ENCODE data around the gene CHRM4. TPM values are rescaled to one million over a fixed set of nuclear protein-coding genes. Genes with fewer than 3 reads are reported as not detected.

The CHRM4 gene
- total RNA-seq, 2 donors from 2014 or later: 1.8 TPM; not detected in 1

- ATAC-seq (ENCODE audit: insufficient number of reproducible peaks, low FRiP score, low read depth) (no peak), DNase-seq (ENCODE audit: low spot score) (no peak)
- peaks cover 28% of the 10 kb centered on the region for H3K36me3 ChIP-seq
- H3K27ac ChIP-seq: no peak overlapping the region
- TF ChIP-seq, protein P1, sequence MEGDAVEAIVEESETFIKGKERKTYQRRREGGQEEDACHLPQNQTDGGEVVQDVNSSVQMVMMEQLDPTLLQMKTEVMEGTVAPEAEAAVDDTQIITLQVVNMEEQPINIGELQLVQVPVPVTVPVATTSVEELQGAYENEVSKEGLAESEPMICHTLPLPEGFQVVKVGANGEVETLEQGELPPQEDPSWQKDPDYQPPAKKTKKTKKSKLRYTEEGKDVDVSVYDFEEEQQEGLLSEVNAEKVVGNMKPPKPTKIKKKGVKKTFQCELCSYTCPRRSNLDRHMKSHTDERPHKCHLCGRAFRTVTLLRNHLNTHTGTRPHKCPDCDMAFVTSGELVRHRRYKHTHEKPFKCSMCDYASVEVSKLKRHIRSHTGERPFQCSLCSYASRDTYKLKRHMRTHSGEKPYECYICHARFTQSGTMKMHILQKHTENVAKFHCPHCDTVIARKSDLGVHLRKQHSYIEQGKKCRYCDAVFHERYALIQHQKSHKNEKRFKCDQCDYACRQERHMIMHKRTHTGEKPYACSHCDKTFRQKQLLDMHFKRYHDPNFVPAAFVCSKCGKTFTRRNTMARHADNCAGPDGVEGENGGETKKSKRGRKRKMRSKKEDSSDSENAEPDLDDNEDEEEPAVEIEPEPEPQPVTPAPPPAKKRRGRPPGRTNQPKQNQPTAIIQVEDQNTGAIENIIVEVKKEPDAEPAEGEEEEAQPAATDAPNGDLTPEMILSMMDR (IDR thresholded peaks at IDR 0.05): no peak
- no peaks in the 10 kb centered on the region for H3K27me3 ChIP-seq (replicated peaks; ENCODE audit: insufficient read depth)
- peaks cover 0 to 6% of the 10 kb centered on the region in 2 donors for H3K4me1 ChIP-seq (ENCODE audit: control insufficient read depth in 1 of 2, low read depth in 2 of 2)
- no peaks in the 10 kb centered on the region for H3K9me3 ChIP-seq
- H3K4me3 ChIP-seq: no peak overlapping the region
These were observed 13.0 kb upstream of the CHRM4 start for GRCh38 chr11:46404476-46405017.

DNA sequence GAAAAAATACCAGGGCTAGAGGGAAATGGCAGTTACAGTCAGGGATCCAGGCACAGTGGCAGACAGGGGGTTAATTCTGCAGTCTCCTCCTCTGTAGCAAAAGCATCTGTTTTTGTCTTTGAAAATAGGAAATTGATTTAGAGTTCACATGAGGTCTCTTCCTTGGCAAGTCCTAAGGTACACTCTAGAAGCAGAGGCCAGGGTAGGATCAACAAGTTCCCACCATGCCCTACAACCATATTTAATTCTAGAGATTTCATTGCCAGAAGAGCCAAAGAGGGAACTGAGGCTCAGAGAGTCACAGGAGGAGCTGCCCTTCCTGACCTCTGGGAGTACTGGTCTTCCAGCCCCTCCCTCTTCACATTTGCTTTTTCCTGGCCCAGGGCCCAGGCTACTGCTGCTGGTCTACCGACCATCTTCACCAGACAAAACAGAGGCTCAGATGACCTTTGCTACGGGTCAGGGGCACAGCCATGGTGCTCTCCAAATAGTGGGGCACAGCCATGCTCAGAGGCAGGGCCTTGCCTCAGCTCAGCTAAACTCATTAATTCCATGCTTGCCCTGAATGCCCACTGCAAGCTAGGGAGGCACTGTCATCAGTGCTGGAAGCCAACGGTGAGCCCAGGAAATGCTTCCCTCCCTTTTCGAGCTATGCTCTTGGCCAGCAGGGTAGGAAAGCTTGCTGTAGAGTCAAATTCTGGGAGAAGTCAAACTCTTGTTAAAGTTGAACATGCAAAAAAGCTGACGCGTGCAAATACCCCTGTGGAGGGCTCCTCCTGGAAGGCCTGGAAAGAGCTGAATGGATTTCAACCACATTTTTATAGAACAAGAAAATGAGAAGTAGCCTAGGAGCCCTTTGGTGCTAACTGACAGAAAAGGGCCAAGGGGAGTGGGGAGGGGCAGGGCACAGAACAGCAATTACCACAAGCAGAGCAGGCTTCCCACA lies 11.7 kb upstream of the CHRM4 start:
- peaks cover 0 to 6% of the 10 kb centered on the region in 2 donors for H3K4me1 ChIP-seq (ENCODE audit: control insufficient read depth in 1 of 2, low read depth in 2 of 2)
- H3K36me3 ChIP-seq: peaks cover 16% of the 10 kb centered on the region
- ATAC-seq (ENCODE audit: insufficient number of reproducible peaks, low FRiP score, low read depth): no peak
- no peaks in the 10 kb centered on the region for H3K27me3 ChIP-seq (replicated peaks; ENCODE audit: insufficient read depth)
- TF ChIP-seq, protein P1 (IDR thresholded peaks at IDR 0.05): no peak
- DNase-seq (ENCODE audit: low spot score): no peak
- H3K9me3 ChIP-seq: no peaks in the 10 kb centered on the region
- H3K27ac ChIP-seq: no peak overlapping the region
- H3K4me3 ChIP-seq: no peak overlapping the region

DNA sequence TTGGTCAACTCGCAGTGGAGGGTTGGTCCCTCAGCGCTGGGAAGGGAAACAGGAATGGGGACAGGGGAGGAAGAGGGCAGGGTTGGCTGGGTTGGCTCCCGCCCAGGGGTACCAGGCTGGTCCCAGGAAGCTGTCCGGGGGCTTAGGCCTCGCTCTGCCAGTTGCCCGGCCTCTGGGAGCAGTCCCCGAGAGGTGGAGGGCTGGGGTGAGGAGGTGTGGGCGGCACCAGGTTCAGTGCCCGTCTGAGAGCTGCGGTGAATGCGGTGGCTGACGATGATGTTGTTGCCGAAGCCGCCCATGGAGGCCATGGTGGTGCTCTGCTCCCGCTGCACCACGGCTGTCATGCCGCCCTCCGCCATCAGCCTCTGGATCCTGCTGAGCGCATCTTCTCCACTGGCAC lies 6.0 kb upstream of the CHRM4 start:
- Histone ChIP-seq H3K27me3 (replicated peaks; ENCODE audit: insufficient read depth) (no peaks in the 10 kb centered on the region), H3K4me3 (no peak overlapping the region), H3K27ac (no peak overlapping the region), H3K4me1 (ENCODE audit: control insufficient read depth in 1 of 2, low read depth in 2 of 2) (peaks cover under 1 to 3% of the 10 kb centered on the region in 2 donors), H3K36me3 (peaks cover 9% of the 10 kb centered on the region), H3K9me3 (no peaks in the 10 kb centered on the region)
- no peak for ATAC-seq (ENCODE audit: insufficient number of reproducible peaks, low FRiP score, low read depth)
- DNase-seq (ENCODE audit: low spot score): no peak
- TF ChIP-seq, protein P1 (IDR thresholded peaks at IDR 0.05): no peak

DNA sequence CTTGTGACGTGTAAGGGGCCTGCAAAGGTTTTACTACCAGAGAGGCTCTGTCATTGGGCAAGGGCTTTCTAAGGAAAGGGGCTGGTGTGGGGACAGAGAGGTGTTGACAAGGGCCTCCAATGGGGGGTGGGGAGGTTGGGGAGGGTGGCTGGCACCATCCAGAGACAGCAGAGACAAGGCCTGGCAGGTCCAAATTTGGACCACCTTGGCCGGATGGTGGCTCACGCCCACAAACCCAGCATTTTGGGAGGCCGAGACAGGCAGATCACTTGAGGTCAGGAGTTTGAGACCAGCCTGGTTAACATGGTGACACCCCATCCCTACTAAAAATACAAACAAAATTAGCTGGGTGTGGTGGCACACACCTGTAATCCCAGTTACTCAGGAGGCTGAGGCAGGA lies 2.2 kb upstream of the CHRM4 start:
- H3K4me3 ChIP-seq: no peak overlapping the region
- H3K4me1 ChIP-seq (ENCODE audit: control insufficient read depth in 1 of 2, low read depth in 2 of 2): peaks cover 15 to 25% of the 10 kb centered on the region in 2 donors
- H3K36me3 ChIP-seq: peaks cover 9% of the 10 kb centered on the region
- ATAC-seq (ENCODE audit: insufficient number of reproducible peaks, low FRiP score, low read depth): no peak
- TF ChIP-seq, protein P1 (IDR thresholded peaks at IDR 0.05): no peak
- DNase-seq (ENCODE audit: low spot score): no peak
- H3K27me3 ChIP-seq (replicated peaks; ENCODE audit: insufficient read depth): peaks cover 14% of the 10 kb centered on the region
- H3K9me3 ChIP-seq: no peaks in the 10 kb centered on the region
- H3K27ac ChIP-seq: no peak overlapping the region

GRCh38 chr11:46393231-46393616 lies 1.6 kb upstream of the CHRM4 start:
- peaks cover 9% of the 10 kb centered on the region for H3K36me3 ChIP-seq
- H3K4me1 ChIP-seq (ENCODE audit: control insufficient read depth in 1 of 2, low read depth in 2 of 2): peaks cover 15 to 25% of the 10 kb centered on the region in 2 donors
- TF ChIP-seq, protein P1 (IDR thresholded peaks at IDR 0.05): no peak
- no peak overlapping the region for H3K4me3 ChIP-seq
- peaks cover 14% of the 10 kb centered on the region for H3K27me3 ChIP-seq (replicated peaks; ENCODE audit: insufficient read depth)
- no peak for DNase-seq (ENCODE audit: low spot score)
- ATAC-seq (ENCODE audit: insufficient number of reproducible peaks, low FRiP score, low read depth): no peak
- no peaks in the 10 kb centered on the region for H3K9me3 ChIP-seq
- H3K27ac ChIP-seq: no peak overlapping the region

All from thoracic aorta (tissue), 2 donors.